ENCODE data around the gene PIK3C2B.

The PIK3C2B gene

GRCh38 chr1:204506201-204506968 is 11.8 kb upstream of the PIK3C2B start:
- peak; percentile 95 for DNase-seq (ENCODE audit: low read depth)
- H3K4me3 ChIP-seq (ENCODE audit: low read depth, low read length) = peak overlapping the region; percentile 63
- TF ChIP-seq, protein P1, sequence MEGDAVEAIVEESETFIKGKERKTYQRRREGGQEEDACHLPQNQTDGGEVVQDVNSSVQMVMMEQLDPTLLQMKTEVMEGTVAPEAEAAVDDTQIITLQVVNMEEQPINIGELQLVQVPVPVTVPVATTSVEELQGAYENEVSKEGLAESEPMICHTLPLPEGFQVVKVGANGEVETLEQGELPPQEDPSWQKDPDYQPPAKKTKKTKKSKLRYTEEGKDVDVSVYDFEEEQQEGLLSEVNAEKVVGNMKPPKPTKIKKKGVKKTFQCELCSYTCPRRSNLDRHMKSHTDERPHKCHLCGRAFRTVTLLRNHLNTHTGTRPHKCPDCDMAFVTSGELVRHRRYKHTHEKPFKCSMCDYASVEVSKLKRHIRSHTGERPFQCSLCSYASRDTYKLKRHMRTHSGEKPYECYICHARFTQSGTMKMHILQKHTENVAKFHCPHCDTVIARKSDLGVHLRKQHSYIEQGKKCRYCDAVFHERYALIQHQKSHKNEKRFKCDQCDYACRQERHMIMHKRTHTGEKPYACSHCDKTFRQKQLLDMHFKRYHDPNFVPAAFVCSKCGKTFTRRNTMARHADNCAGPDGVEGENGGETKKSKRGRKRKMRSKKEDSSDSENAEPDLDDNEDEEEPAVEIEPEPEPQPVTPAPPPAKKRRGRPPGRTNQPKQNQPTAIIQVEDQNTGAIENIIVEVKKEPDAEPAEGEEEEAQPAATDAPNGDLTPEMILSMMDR (conservative IDR thresholded peaks at IDR 0.05; ENCODE audit: low read depth, low read length) = no peak

DNA sequence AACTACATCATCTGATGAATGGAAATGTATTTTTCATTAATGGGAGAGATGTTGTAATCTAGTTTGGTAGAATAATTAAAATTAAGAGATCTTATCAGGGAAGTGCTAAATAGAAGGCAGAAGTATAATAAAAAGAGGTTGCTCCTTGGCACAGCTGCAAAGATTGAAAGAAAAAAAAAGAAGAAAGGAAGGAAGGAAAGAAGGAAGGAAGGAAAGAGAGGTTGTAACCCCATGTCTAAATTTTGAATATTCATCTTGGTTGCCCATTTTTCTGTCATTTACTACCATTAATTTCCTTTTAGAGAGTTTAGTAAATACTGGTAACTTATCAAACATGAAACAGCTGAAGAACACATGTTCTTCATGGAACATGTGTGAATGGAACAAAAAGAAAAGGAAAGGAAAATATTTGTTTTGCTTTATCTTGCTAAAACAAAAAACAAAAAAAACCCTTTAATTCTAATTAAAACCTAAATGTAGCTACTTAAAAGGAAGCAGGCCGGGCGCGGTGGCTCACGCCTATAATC is 11.1 kb upstream of the PIK3C2B start:
- H3K4me3 ChIP-seq (ENCODE audit: low read depth, low read length) = peak overlapping the region; percentile 63
- no peak for DNase-seq (ENCODE audit: low read depth)
- TF ChIP-seq, protein P1 (conservative IDR thresholded peaks at IDR 0.05; ENCODE audit: low read depth, low read length) = no peak

DNA sequence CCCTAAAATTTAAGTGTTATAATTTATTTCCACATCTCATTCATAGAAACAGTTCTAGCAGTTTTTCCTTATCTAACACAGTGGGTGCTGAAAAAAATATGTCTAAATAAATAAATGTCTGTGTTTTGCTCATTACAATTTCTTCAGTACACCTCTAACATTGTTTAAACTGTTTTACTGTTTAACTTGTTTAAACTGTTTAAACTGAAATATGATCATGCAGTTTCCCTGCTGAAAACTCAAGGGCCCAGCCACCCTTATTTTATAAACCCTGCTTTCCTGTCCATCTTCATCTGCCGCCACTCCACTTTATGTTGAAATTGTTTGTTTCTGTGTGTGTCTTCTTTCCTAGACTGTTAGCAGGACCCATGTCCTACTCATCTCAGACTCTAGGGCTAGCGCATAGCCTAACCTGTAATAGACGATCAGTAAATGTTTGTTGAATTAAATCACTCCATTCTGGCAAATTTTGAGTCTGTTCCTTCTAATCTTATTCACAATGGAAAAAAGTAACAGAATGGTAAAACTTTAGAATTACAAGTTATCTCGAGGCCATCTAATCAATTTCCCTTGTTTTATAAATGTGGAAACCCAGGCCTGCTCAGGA is 9.4 kb upstream of the PIK3C2B start:
- TF ChIP-seq, protein P1 (conservative IDR thresholded peaks at IDR 0.05; ENCODE audit: low read depth, low read length) = no peak
- DNase-seq (ENCODE audit: low read depth) = no peak
- no peak overlapping the region for H3K4me3 ChIP-seq (ENCODE audit: low read depth, low read length)

GRCh38 chr1:204503122-204503912 is 8.7 kb upstream of the PIK3C2B start:
- DNase-seq (ENCODE audit: low read depth) = peak; percentile 87
- TF ChIP-seq, protein P1 (conservative IDR thresholded peaks at IDR 0.05; ENCODE audit: low read depth, low read length) = peak; percentile 63
- no peak overlapping the region for H3K4me3 ChIP-seq (ENCODE audit: low read depth, low read length)

DNA sequence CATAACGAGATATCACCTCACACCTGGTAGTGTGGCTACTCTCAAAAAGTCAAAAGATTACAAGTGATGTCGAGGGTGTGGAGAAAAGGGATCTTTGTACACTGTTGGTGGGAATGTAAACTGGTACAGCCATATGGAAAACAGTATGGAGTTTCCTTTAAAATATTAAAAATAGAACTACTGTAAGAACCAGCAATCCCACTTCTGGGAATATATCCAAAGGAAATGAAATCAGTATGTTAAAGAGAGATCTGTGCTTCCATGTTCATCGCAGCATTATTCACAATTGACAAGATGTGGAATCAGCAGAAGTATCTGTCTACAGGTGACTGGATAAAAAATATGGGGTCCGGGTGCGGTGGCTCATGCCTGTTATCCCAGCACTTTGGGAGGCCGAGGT is 7.6 kb upstream of the PIK3C2B start:
- no peak for DNase-seq (ENCODE audit: low read depth)
- TF ChIP-seq, protein P1 (conservative IDR thresholded peaks at IDR 0.05; ENCODE audit: low read depth, low read length) = no peak
- H3K4me3 ChIP-seq (ENCODE audit: low read depth, low read length) = no peak overlapping the region

GRCh38 chr1:204499511-204500468 is 5.2 kb upstream of the PIK3C2B start:
- TF ChIP-seq, protein P1 (conservative IDR thresholded peaks at IDR 0.05; ENCODE audit: low read depth, low read length) = no peak
- DNase-seq (ENCODE audit: low read depth) = no peak
- no peak overlapping the region for H3K4me3 ChIP-seq (ENCODE audit: low read depth, low read length)

Measured in choroid plexus epithelial cell (primary cell).